Measurements from ENCODE around the gene CA5A. TPM values are rescaled to one million over a fixed set of nuclear protein-coding genes. Genes with fewer than 3 reads are reported as not detected.

The CA5A gene
- total and polyA plus RNA-seq, 2 of the 13 experiments (the other 11 are each of a cell fraction or from before 2014, with no cell fraction given), result 66.8 to 106 TPM

GRCh38 chr16:87936375-87937230 is at the start of gene CA5A (continued):
- peak; percentile 90 for TF ChIP-seq FOXA3 (CRISPR knock-in tag; IDR thresholded peaks at IDR 0.05)
- TF ChIP-seq PPARG (CRISPR knock-in tag; conservative IDR thresholded peaks at IDR 0.05), result peak; percentile 76
- no peak; the same call in 1 of the 2 replicates for TF ChIP-seq ZNF20 (CRISPR knock-in tag; IDR thresholded peaks at IDR 0.05)
- TF ChIP-seq HMGXB3 (CRISPR knock-in tag; IDR thresholded peaks at IDR 0.05; ENCODE audit: borderline replicate concordance), result peak; percentile 84
- TF ChIP-seq ISL2 (CRISPR knock-in tag; IDR thresholded peaks at IDR 0.05), result peak; percentile 88
- no peak for TF ChIP-seq IRF1 (CRISPR knock-in tag; IDR thresholded peaks at IDR 0.05; ENCODE audit: low read depth)
- TF ChIP-seq SMAD3 (CRISPR knock-in tag; IDR thresholded peaks at IDR 0.05), result peak; percentile 72; the same call in 1 of the 2 replicates
- TF ChIP-seq KMT2B (CRISPR knock-in tag; IDR thresholded peaks at IDR 0.05), result peak; percentile 68
- peak; percentile 95 for TF ChIP-seq ZNF205 (CRISPR knock-in tag; IDR thresholded peaks at IDR 0.05)
- peak; percentile 70; the same call in 1 of the 2 replicates for TF ChIP-seq ZHX2 (IDR thresholded peaks at IDR 0.05; ENCODE audit: low read depth)
- no peak for TF ChIP-seq ZHX2 (CRISPR knock-in tag; IDR thresholded peaks at IDR 0.05; ENCODE audit: borderline replicate concordance)
- peak; percentile 27; the same call in 1 of the 2 replicates for TF ChIP-seq GTF2F1 (IDR thresholded peaks at IDR 0.05; ENCODE audit: low read length)
- peak; percentile 36; the same call in 1 of the 2 replicates for TF ChIP-seq ATF7-NPFF (CRISPR knock-in tag; IDR thresholded peaks at IDR 0.05; ENCODE audit: low read depth)
- TF ChIP-seq SP5 (CRISPR knock-in tag; IDR thresholded peaks at IDR 0.05; ENCODE audit: borderline replicate concordance, low read depth), result peak; percentile 92
- TF ChIP-seq RBFOX2 (IDR thresholded peaks at IDR 0.05; ENCODE audit: low read depth, low read length), result peak; percentile 61
- TF ChIP-seq ZNF800 (CRISPR knock-in tag; IDR thresholded peaks at IDR 0.05), result no peak; the same call in 1 of the 2 replicates
